ENCODE data around the gene MMP28. TPM values are rescaled to one million over a fixed set of nuclear protein-coding genes. Genes with fewer than 3 reads are reported as not detected.

Gene MMP28
- total RNA-seq, 1 donor from 2014 or later, result 44.6 TPM

DNA sequence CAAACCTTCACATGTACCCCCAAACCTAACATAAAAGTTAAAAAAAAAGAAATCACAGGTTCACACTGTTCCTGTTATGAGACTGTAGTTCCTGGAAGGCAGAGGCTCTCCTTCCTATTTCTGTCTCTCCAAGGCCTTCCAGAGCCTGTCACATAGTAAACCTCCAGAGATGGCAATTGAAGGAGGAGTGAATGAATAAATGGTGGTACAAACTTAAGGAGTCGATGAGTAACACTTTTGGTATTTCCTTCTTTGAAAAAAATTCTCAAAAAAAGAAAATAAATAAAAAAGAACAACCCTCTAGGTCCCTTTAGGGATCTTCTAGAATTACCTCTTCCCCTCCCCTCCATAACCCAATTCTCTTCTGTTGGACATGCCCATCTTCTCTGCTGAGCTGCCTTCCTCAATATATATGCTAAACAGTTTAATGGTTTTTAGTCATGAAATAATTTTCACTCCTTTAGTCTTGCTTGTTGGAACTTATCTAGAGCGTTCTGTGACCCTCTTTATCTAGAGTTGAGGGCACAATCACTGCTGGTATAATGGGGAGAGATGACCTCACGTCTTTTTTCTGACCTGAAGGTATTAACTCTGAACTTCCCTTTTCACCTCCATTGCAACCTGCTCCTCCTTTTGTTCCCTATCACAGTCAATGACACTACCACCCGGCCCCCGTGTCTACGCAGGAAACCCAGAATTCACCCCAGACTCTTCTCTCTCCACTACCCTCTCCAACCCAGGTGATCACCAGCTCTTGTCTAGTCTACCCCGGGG lies 12.1 kb upstream of the MMP28 start:
- Histone ChIP-seq H3K4me3 (no peak overlapping the region), H3K27ac (peak overlapping the region; percentile 91 to 95), H3K9me3 (no peaks in the 10 kb centered on the region), H3K4me1 (peaks cover 4 to 36% of the 10 kb centered on the region in 2 donors), H3K27me3 (no peaks in the 10 kb centered on the region), H3K36me3 (no peaks in the 10 kb centered on the region)
- DNase-seq (ENCODE audit: low spot score in 2 of 2), result no peak
- intact Hi-C loops (cut with DNase I), result loop anchor here (5.0 to 10.0 kb wide), 4 partner anchors 220 to 1553 kb away; partner anchors contain the start of genes AP2B1, CCL2, LIG3 and SLFN5
- TF ChIP-seq, protein P1, sequence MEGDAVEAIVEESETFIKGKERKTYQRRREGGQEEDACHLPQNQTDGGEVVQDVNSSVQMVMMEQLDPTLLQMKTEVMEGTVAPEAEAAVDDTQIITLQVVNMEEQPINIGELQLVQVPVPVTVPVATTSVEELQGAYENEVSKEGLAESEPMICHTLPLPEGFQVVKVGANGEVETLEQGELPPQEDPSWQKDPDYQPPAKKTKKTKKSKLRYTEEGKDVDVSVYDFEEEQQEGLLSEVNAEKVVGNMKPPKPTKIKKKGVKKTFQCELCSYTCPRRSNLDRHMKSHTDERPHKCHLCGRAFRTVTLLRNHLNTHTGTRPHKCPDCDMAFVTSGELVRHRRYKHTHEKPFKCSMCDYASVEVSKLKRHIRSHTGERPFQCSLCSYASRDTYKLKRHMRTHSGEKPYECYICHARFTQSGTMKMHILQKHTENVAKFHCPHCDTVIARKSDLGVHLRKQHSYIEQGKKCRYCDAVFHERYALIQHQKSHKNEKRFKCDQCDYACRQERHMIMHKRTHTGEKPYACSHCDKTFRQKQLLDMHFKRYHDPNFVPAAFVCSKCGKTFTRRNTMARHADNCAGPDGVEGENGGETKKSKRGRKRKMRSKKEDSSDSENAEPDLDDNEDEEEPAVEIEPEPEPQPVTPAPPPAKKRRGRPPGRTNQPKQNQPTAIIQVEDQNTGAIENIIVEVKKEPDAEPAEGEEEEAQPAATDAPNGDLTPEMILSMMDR (IDR thresholded peaks at IDR 0.05), result no peak

DNA sequence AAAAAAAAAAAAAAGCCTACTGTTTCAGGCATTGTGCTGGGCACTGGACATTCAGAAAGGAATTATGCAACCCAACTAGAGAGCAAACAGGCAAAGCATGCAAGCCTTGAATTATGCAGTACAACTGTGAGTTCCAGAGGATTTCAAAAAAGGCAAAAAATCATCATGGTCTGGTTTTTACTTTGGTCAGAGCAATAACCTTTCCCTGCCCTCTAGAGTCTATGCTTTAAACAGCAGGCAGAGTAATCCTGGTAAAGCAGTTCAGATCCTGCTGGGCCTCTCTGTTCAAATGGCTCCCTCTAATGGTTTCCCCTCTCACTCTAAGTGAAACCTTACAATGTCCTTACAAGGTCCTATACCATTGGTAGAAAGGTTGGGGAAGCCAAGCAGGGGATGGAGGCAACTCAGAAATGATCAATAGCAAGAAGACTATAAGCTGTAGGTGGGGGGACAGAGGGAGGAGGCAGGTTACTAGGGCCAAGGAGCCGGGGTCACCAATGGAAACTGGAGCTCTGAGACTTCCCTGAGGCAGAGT lies 9.3 kb upstream of the MMP28 start:
- TF ChIP-seq, protein P1 (IDR thresholded peaks at IDR 0.05), result peak; percentile 90 to 92 (median 91)
- Histone ChIP-seq H3K27me3 (no peaks in the 10 kb centered on the region), H3K4me1 (peaks cover 4 to 30% of the 10 kb centered on the region in 2 donors), H3K27ac (peak overlapping the region; percentile 53 to 55), H3K9me3 (no peaks in the 10 kb centered on the region), H3K4me3 (no peak overlapping the region), H3K36me3 (no peaks in the 10 kb centered on the region)
- DNase-seq (ENCODE audit: low spot score in 2 of 2), result peak in 1 of 2 donors; percentile 78
- intact Hi-C loops (cut with DNase I), result loop anchor here (1.0 to 10.0 kb wide), 5 partner anchors 40 to 1550 kb away; partner anchors contain the start of genes AP2B1, CCL2, LIG3 and SLFN5

DNA sequence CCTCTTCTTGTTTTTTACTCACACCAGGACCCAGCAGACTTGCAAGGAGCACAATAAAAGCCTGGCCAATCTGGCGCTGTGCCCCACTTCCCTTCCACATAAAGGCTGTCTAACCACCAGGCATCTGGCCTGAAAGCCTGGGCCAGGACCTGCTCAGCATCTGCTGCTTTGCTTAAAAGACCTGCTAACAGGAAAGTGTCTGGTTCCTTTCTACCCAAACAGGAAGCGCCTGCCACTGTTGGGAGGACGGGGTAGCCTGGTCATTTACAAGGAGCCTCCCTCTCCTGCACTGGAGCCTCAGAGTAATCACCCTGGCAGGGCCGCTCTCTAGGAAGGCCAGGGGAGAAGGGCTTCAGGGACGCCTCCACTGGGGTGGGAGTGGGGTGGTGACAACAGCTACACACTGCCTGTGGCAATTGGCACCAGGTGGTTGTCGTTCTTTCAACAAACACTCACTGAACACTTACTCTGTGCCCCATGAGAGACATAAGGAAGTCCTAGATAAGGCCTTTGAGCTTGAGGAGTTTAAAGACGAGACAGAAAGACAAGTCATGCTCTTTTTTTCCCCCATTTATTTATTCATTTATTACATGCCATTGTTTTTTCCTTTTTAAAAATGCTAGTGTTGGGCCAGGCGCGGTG lies 6.3 kb upstream of the MMP28 start:
- Histone ChIP-seq H3K27ac (peak overlapping the region; percentile 33 to 53), H3K27me3 (no peaks in the 10 kb centered on the region), H3K9me3 (no peaks in the 10 kb centered on the region), H3K4me3 (no peak overlapping the region), H3K36me3 (no peaks in the 10 kb centered on the region), H3K4me1 (peaks cover 4 to 18% of the 10 kb centered on the region in 2 donors)
- TF ChIP-seq, protein P1 (IDR thresholded peaks at IDR 0.05), result no peak
- intact Hi-C loops (cut with DNase I), result loop anchor here (10.0 kb wide), 1 partner anchor 1547 kb away; the partner anchor contains the start of gene CCL2
- DNase-seq (ENCODE audit: low spot score in 2 of 2), result peak in 1 of 2 donors; percentile 80

DNA sequence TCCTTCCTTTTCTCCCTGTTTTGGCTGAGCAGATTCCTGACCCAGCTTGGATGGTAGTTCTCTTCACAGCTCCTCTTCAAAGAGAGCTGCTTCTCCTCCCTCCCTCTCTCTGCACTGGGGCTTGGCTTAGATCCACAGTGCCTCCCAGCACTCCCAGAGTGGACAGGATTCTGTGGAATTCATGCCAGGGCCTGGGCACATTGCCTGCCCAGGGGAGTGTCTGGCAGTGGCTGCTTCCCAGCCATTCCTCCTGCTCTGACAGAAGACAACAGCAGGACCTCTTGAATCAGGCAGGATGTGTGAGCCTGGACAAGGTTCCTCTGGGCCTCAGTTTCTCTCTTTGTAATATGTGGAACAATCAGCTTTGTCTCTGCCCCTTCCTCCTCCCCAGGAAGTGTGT lies 4.5 kb upstream of the MMP28 start:
- peak in 1 of 2 donors; percentile 83 for DNase-seq (ENCODE audit: low spot score in 2 of 2)
- Histone ChIP-seq H3K4me1 (peaks cover 4 to 17% of the 10 kb centered on the region in 2 donors), H3K36me3 (no peaks in the 10 kb centered on the region), H3K4me3 (no peak overlapping the region), H3K9me3 (no peaks in the 10 kb centered on the region), H3K27ac (peak overlapping the region; percentile 18 to 47), H3K27me3 (no peaks in the 10 kb centered on the region)
- intact Hi-C loops (cut with DNase I), result loop anchor here (10.0 kb wide), 1 partner anchor 1545 kb away; the partner anchor contains the start of gene CCL2
- TF ChIP-seq, protein P1 (IDR thresholded peaks at IDR 0.05), result no peak

DNA sequence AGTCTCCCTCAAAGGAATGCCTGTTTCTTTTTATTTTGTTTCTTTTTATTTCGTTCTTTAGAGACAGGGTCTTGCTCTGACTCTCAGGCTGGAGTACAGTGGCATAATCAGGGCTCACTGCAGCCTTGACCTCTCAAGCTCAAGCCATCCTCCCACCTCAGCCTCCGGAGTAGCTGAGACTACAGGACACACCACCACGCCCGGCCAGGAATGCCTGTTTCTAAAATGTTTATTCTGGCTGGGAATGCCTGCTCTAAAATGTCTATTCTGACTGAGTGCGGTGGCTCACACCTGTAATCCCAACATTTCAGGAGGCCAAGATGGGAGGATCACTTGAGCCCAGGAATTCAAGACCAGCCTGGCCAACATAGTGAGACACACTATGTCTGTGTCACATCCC lies 2.5 kb upstream of the MMP28 start:
- no peak for DNase-seq (ENCODE audit: low spot score in 2 of 2)
- H3K27ac ChIP-seq, result no peak overlapping the region
- H3K4me1 ChIP-seq, result peaks cover 4 to 15% of the 10 kb centered on the region in 2 donors

More for the DNA sequence above, 2.5 kb upstream of the MMP28 start:
- H3K9me3 ChIP-seq, result no peaks in the 10 kb centered on the region
- no peak overlapping the region for H3K4me3 ChIP-seq
- intact Hi-C loops (cut with DNase I), result no loop called here
- no peaks in the 10 kb centered on the region for H3K27me3 ChIP-seq
- TF ChIP-seq, protein P1 (IDR thresholded peaks at IDR 0.05), result no peak
- no peaks in the 10 kb centered on the region for H3K36me3 ChIP-seq
